Testis (tissue), 3 donors: ENCODE results near the gene KIF26B. TPM values are rescaled to one million over a fixed set of nuclear protein-coding genes. Genes with fewer than 3 reads are reported as not detected.

Experiments used
- DNase-seq: peaks from one replicate; pipeline ENCODE4 v3.0.0-alpha.2; 2019
- H3K27ac ChIP-seq, 2 donors: fragments of 200-600 bp; sonication (generic); one replicate each; pipeline ENCODE4 v1.5.1; 2019
- H3K27me3 ChIP-seq: fragments of 200-600 bp; sonication (generic); one replicate; pipeline ENCODE4 v1.5.1; 2019
- H3K36me3 ChIP-seq: fragments of 200-600 bp; sonication (generic); one replicate; pipeline ENCODE4 v1.5.1; 2017; ENCODE audit warnings: low read depth; ENCODE audit errors: missing control alignments
- H3K4me1 ChIP-seq: fragments of 200-600 bp; sonication (generic); one replicate; pipeline ENCODE4 v1.5.1; 2019
- H3K4me3 ChIP-seq, 2 donors: fragments of 200-600 bp; sonication (generic); one replicate each; pipeline ENCODE4 v1.5.1; 2017 to 2019
- H3K9me3 ChIP-seq: fragments of 200-600 bp; sonication (generic); one replicate; pipeline ENCODE4 v1.5.1; 2017
- POLR2A ChIP-seq: fragments of 450-650 bp; IDR thresholded peaks from one replicate; pipeline ENCODE4 v1.6.1; 2017; ENCODE audit warnings: antibody characterized with exemption, mild to moderate bottlenecking, moderate library complexity
- WGBS, 2 donors: methylation state at CpG; one replicate each; pipeline ENCODE4 v1.1.5; 2018; 5-methylcytosine and 5-hydroxymethylcytosine counted together
- intact Hi-C: fragments of 100-400 bp; cut with DNase I; formaldehyde crosslinking; loops from one replicate; pipeline ENCODE4 v1.15.1; 2023; ENCODE audit warnings: low total_unique reads
- polyA plus RNA-seq: library from polyadenylated mRNA; stranded (reverse); fragments of 350-450 nt; fragmentation: Illumina TruSeq; extraction: RNeasy Lipid Tissue Mini Kit (QIAGEN cat#74804); gene quantifications from one replicate; pipeline ENCODE4 v1.2.3, GENCODE V29; 2014; ENCODE audit warnings: low read depth, low replicate concordance; ENCODE audit not compliant: insufficient read depth
- total RNA-seq, 2 donors: library from RNA; depleted of rRNA; stranded (reverse); fragments of >200 nt; gene quantifications; one replicate each; pipeline ENCODE4 v1.2.3, GENCODE V29; 2016
- TF ChIP-seq, protein P1 (sequence below), 3 experiments: fragments of 450-650 bp in 2 of 3; fragments of 200-600 bp in 1 of 3; sonication (generic) in 1 of 3; IDR thresholded peaks; one replicate each; pipeline ENCODE4 v1.5.1; 2016 to 2019; ENCODE audit warnings: antibody characterized with exemption in 3 of 3, mild to moderate bottlenecking in 2 of 3, moderate library complexity in 1 of 3

KIF26B gene
- total and polyA plus RNA-seq, 3 donors from 2014 or later: 3.0 to 4.8 (median 3.1) TPM

DNA sequence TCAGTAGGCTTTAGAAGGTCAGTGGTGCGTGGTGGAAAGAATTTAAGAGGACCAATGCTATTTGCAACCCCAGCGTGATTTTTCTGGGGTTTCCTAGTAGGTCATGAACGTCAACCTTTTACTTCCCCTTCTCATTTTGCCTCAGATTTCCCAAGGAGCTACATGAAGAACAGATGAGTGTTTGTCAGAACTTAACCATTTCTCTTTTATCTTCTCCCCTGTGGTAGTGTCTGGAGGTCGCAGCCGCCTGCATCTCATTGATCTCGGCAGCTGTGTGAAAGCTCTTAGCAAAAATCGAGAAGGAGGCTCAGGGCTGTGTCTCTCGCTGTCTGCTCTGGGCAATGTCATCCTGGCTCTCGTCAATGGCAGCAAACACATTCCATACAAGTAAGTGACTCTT, 491.1 kb downstream of the KIF26B start:
- H3K27ac ChIP-seq: no peak overlapping the region
- no peaks in the 10 kb centered on the region for H3K4me1 ChIP-seq
- H3K36me3 ChIP-seq: no peaks in the 10 kb centered on the region
- H3K9me3 ChIP-seq: no peaks in the 10 kb centered on the region
- no peak for DNase-seq
- no peak overlapping the region for H3K4me3 ChIP-seq
- intact Hi-C loops: no loop called here
- 89 to 92% methylated on average over 9 of the region's 9 CpGs for WGBS, 2 donors
- H3K27me3 ChIP-seq: no peaks in the 10 kb centered on the region
- TF ChIP-seq, protein P1, sequence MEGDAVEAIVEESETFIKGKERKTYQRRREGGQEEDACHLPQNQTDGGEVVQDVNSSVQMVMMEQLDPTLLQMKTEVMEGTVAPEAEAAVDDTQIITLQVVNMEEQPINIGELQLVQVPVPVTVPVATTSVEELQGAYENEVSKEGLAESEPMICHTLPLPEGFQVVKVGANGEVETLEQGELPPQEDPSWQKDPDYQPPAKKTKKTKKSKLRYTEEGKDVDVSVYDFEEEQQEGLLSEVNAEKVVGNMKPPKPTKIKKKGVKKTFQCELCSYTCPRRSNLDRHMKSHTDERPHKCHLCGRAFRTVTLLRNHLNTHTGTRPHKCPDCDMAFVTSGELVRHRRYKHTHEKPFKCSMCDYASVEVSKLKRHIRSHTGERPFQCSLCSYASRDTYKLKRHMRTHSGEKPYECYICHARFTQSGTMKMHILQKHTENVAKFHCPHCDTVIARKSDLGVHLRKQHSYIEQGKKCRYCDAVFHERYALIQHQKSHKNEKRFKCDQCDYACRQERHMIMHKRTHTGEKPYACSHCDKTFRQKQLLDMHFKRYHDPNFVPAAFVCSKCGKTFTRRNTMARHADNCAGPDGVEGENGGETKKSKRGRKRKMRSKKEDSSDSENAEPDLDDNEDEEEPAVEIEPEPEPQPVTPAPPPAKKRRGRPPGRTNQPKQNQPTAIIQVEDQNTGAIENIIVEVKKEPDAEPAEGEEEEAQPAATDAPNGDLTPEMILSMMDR (IDR thresholded peaks at IDR 0.05): no peak
- no peak for TF ChIP-seq POLR2A

DNA sequence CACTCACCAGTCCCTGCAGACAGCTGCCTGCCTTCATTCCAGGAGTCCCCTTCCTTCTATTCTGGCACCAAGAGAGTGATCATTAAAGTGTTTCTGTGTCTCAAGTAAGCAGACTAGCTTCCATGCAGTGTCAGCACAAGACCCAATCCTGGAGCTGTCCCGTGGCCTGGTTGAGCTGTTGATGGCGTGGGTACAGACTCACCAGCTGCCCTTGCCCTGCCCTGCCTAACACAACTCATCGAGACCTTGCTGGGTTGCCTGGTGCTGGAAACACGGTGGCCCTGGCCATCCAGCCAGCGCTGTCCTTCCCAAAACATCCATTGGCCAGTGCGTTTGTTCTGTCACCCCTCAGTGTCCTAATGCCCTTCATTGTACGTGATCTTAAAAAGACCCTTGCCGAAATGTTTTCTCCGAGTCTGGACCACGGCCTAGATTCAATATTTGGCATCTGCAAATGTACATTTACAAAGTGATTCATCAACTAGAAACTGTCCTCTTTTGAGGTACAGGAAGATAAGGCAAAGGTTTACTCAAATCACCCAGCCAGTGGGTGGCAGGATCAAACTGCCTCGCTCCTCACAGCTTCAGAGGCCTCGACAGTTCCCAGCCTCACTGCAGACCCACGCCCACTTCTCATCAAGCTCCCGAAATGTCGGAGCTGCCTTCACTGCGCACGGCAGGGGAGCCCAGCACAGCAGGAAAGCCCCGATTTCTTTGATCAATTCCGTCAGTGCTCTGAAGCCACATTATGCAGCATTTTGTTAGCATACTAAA, 494.2 kb downstream of the KIF26B start:
- Histone ChIP-seq H3K9me3 (no peaks in the 10 kb centered on the region), H3K27me3 (no peaks in the 10 kb centered on the region), H3K4me3 (no peak overlapping the region), H3K4me1 (no peaks in the 10 kb centered on the region), H3K27ac (no peak overlapping the region), H3K36me3 (no peaks in the 10 kb centered on the region)
- intact Hi-C loops: no loop called here
- TF ChIP-seq, protein P1 (IDR thresholded peaks at IDR 0.05): no peak
- no peak for TF ChIP-seq POLR2A
- 88 to 92% methylated on average over 13 to 19 of the region's 19 CpGs for WGBS, 2 donors
- no peak for DNase-seq

DNA sequence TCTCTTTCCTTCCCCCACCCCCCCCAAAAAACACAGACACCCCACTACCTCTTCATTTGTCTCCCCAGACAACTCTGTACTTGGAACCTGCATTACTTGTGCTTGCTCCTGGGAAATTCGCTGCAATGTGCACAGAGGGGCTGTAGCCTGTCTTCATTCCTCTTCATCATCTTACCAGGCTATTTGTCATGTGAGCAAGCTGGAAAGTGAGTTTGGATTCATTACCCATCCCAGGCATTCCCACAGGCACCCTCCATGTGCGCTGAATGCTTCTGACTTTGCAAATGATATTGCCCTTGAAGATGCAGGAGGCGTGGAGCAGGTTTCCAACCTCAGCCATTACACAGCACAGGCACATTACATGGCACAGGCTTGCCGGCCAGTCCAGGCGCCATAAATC, 494.9 kb downstream of the KIF26B start:
- H3K4me3 ChIP-seq: no peak overlapping the region
- no peak for TF ChIP-seq POLR2A
- TF ChIP-seq, protein P1 (IDR thresholded peaks at IDR 0.05): no peak
- H3K9me3 ChIP-seq: no peaks in the 10 kb centered on the region
- intact Hi-C loops: no loop called here
- H3K36me3 ChIP-seq: no peaks in the 10 kb centered on the region
- no peak overlapping the region for H3K27ac ChIP-seq
- DNase-seq: no peak
- no peaks in the 10 kb centered on the region for H3K4me1 ChIP-seq
- H3K27me3 ChIP-seq: no peaks in the 10 kb centered on the region
- WGBS, 2 donors: 84 to 91% methylated on average over 5 of the region's 5 CpGs

DNA sequence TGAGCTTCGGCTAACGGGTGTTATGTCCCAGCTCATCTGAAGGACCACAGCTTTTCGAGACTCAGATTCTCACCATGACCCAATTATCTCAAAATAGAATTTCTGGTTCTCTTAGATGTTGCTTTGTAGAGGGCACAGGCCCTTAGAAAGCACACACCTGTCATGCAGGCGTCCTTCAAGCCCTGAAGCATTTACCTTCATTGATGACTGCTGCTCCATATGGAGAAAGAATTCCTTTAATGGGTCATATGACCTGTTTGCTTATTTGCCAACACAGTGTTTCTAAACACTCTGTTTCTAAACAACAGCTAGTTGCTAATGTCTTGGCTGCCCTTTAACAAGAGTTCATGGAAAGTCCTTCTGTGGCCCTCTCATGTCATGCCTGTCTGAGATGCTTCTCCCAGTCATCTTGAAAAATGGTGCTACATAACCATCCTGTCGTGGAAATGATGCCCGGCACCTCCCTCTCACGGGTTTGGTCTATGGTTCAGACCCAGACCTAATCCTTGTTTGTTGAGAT, 495.7 kb downstream of the KIF26B start:
- Histone ChIP-seq H3K4me3 (no peak overlapping the region), H3K36me3 (no peaks in the 10 kb centered on the region), H3K27ac (no peak overlapping the region), H3K4me1 (no peaks in the 10 kb centered on the region), H3K9me3 (no peaks in the 10 kb centered on the region), H3K27me3 (no peaks in the 10 kb centered on the region)
- intact Hi-C loops: no loop called here
- no peak for DNase-seq
- no peak for TF ChIP-seq POLR2A
- TF ChIP-seq, protein P1 (IDR thresholded peaks at IDR 0.05): no peak
- WGBS, 2 donors: 89 to 93% methylated on average over 7 of the region's 7 CpGs

DNA sequence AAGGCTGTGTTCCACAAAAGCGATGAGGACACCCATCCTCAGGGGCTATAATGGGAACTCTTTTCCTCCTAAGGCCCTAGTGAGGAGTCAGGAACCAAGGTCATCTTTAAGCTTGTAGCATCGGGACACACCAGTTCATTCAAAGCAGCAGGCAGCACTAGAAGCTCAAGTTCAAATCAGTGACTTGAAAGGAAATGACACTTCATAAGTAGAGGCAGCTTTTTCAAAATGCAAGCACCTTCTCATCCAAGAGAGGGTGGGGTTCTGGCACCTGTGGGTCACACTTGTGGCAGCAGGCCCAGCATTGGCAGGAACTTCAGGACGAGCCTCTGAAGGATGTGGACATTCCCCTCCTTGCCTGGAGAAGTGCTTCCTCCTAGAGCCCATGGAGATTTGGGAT, 496.3 kb downstream of the KIF26B start:
- H3K4me3 ChIP-seq: no peak overlapping the region
- intact Hi-C loops: no loop called here
- no peak overlapping the region for H3K27ac ChIP-seq
- H3K27me3 ChIP-seq: no peaks in the 10 kb centered on the region
- no peak for DNase-seq
- no peaks in the 10 kb centered on the region for H3K9me3 ChIP-seq
- WGBS, 2 donors: 69 to 72% methylated on average over 3 of the region's 3 CpGs
- H3K4me1 ChIP-seq: no peaks in the 10 kb centered on the region
- H3K36me3 ChIP-seq: no peaks in the 10 kb centered on the region
- no peak for TF ChIP-seq POLR2A
- TF ChIP-seq, protein P1 (IDR thresholded peaks at IDR 0.05): no peak
